ENCODE data around the gene SIVA1.

Gene SIVA1, protein sequence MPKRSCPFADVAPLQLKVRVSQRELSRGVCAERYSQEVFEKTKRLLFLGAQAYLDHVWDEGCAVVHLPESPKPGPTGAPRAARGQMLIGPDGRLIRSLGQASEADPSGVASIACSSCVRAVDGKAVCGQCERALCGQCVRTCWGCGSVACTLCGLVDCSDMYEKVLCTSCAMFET

GRCh38 chr14:104752735-104753527, at the start of gene SIVA1:
Gene SIVA1, plus strand, starts transcription at chr14:104753147. Its CDS starts 55 bp downstream, at chr14:104753202.
- Mint-ChIP-seq H3K4me1 (ENCODE audit: low read depth) (peaks cover 37% of the 10 kb centered on the region), H3K36me3 (ENCODE audit: low read depth) (peaks cover 45% of the 10 kb centered on the region), H3K4me3 (peak within 1 kb of the TSS; percentile 97), H3K27ac (peak within 1 kb of the TSS; percentile 95), H3K27me3 (no peaks in the 10 kb centered on the region), H3K9me3 (no peaks in the 10 kb centered on the region)
- peak; percentile 100 for DNase-seq

DNA sequence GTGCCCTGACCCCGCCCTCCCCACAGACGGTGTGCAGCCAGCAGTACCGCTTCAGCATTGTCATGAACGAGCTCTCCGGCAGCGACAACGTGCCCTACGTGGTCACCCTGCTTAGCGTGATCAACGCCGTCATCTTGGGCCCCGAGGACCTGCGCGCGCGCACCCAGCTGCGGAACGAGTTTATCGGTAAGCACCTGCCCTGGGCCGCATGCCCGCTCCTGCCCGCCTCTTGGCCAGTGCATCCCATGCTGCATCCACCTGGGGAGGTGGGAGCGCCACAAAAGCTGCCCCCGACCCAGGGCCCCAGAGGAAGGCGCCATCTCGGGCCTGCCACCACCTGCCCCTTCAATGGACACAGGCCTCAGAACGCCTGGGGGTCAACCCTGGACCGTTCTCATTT, 49.7 kb upstream of the SIVA1 start:
- Mint-ChIP-seq H3K27ac (no peak overlapping the region), H3K36me3 (ENCODE audit: low read depth) (peaks cover 46% of the 10 kb centered on the region), H3K4me1 (ENCODE audit: low read depth) (peaks cover under 1% of the 10 kb centered on the region), H3K27me3 (no peaks in the 10 kb centered on the region), H3K9me3 (no peaks in the 10 kb centered on the region), H3K4me3 (no peak overlapping the region)
- no peak for DNase-seq

- H3K27ac Mint-ChIP-seq, result no peak overlapping the region
- H3K27me3 Mint-ChIP-seq, result no peaks in the 10 kb centered on the region
- no peak for DNase-seq
- H3K9me3 Mint-ChIP-seq, result no peaks in the 10 kb centered on the region
- H3K4me1 Mint-ChIP-seq (ENCODE audit: low read depth), result peaks cover 2% of the 10 kb centered on the region
- no peak overlapping the region for H3K4me3 Mint-ChIP-seq
- peaks cover 46% of the 10 kb centered on the region for H3K36me3 Mint-ChIP-seq (ENCODE audit: low read depth)
Observed at GRCh38 chr14:104704252-104704651, 48.7 kb upstream of the SIVA1 start.

DNA sequence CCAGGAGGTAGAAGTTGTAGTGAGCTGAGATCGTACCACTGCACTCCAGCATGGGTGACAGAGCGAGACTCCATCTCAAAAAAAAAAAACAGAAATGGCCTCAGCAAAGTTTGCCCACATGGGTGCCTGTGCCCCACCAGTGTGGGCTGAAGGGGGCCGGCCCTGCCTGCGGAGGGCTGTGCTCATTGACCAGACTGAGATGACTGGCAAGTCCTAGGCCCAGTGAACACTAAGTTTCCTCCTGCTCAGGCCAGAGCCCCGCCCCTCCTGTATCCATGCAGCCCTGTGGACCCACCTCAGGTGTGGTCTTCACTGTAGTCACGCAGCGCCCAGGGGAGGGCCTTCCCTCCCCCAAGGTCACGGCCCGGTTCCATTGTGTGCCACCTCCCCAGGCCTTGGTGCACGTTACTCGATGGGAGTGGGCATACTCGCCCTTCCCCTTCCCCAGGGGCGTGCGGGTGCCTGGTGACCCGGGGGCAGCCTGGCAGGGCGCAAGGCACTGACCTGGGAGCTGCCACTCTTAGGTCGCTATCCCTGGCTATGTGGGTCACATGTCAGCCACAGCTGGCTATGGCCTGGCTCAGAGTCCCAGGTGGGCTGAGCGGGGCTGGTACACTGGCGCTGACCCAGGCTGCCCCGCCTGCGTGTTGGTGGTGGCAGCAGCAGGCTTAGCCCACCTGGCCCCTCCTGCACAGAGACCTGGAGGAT, 47.5 kb upstream of the SIVA1 start:
- Mint-ChIP-seq H3K4me3 (no peak overlapping the region), H3K36me3 (ENCODE audit: low read depth) (peaks cover 50% of the 10 kb centered on the region), H3K27ac (no peak overlapping the region), H3K9me3 (no peaks in the 10 kb centered on the region), H3K27me3 (no peaks in the 10 kb centered on the region), H3K4me1 (ENCODE audit: low read depth) (peaks cover 2% of the 10 kb centered on the region)
- no peak for DNase-seq

DNA sequence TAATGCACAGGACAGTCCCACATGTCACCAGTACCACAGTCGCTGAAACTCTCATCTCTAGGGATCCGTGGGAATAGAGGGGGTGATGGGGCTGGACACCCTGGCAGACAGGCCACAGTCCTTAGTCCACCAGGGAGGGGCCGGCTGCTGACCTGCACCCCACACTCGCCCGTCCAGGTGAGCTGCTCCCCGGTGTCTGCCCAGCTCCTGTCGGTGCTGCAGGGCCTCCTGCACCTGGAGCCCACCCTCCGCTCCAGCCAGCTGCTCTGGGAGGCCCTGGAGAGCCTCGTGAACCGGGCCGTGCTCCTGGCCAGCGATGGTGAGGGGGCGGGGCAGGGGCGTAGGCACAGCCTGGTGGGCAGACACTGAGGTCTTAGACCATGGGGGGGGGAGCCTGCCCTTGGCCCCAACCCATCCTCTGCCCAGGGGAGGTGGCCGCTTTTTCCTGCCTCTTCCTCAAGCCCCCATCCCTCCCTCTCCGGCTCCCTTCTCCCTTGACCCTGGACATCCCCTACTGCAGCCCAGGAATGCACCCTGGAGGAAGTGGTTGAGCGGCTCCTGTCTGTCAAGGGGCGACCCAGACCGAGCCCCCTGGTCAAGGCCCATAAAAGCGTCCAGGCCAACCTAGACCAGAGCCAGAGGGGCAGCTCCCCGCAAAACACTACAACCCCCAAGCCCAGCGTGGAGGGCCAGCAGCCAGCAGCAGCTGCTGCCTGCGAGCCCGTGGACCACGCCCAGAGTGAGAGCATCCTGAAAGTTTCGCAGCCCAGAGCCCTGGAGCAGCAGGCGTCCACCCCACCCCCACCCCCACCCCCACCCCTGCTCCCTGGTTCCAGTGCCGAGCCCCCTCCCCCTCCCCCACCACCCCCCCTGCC, 46.0 kb upstream of the SIVA1 start:
- Mint-ChIP-seq H3K27me3 (no peaks in the 10 kb centered on the region), H3K4me3 (no peak overlapping the region), H3K4me1 (ENCODE audit: low read depth) (peaks cover 2% of the 10 kb centered on the region), H3K27ac (no peak overlapping the region), H3K36me3 (ENCODE audit: low read depth) (peaks cover 59% of the 10 kb centered on the region), H3K9me3 (no peaks in the 10 kb centered on the region)
- DNase-seq, result no peak

DNA sequence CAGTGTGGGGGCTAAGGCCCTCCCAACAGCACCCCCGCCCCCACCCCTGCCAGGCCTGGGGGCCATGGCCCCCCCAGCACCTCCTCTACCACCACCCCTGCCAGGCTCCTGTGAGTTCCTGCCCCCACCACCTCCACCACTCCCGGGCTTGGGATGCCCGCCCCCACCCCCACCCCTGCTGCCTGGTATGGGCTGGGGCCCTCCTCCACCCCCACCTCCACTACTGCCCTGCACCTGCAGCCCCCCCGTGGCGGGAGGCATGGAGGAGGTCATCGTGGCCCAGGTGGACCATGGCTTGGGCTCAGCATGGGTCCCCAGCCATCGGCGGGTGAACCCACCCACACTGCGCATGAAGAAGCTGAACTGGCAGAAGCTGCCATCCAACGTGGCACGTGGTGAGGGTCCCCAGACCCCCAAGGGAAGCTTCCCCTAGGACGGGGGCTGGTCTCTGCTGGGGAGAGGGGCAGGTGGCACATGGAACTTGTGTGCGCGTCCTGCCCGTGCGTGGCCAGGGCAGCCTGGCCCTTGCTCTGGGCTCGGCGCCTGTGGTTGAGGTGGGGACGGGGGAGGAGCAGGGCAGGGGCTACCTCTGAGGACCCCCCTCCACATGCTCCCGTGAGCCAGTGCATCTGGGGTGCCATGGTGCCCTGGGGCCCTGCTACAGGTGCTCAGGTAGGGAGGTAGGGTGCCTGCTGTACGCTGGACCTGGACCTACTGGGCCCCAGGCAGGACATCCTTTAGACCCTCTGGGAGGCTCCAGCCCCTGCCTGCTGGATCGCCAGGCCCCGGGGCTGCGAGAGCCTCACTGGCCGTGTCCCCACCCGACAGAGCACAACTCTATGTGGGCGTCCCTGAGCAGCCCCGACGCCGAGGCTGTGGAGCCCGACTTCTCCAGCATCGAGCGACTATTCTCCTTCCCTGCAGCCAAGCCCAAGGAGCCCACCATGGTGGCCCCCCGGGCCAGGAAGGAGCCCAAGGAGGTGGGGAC, 45.0 kb upstream of the SIVA1 start:
- H3K4me3 Mint-ChIP-seq, result no peak overlapping the region
- H3K9me3 Mint-ChIP-seq, result no peaks in the 10 kb centered on the region
- no peak overlapping the region for H3K27ac Mint-ChIP-seq
- H3K4me1 Mint-ChIP-seq (ENCODE audit: low read depth), result peaks cover 2% of the 10 kb centered on the region
- peaks cover 61% of the 10 kb centered on the region for H3K36me3 Mint-ChIP-seq (ENCODE audit: low read depth)
- no peak for DNase-seq
- H3K27me3 Mint-ChIP-seq, result no peaks in the 10 kb centered on the region

GRCh38 chr14:104708606-104709268, 44.2 kb upstream of the SIVA1 start:
- H3K9me3 Mint-ChIP-seq, result no peaks in the 10 kb centered on the region
- H3K4me3 Mint-ChIP-seq, result no peak overlapping the region
- DNase-seq, result peak; percentile 85
- no peak overlapping the region for H3K27ac Mint-ChIP-seq
- H3K4me1 Mint-ChIP-seq (ENCODE audit: low read depth), result peaks cover 2% of the 10 kb centered on the region
- H3K27me3 Mint-ChIP-seq, result no peaks in the 10 kb centered on the region
- peaks cover 59% of the 10 kb centered on the region for H3K36me3 Mint-ChIP-seq (ENCODE audit: low read depth)

GRCh38 chr14:104709387-104710039, 43.4 kb upstream of the SIVA1 start:
- Mint-ChIP-seq H3K27me3 (no peaks in the 10 kb centered on the region), H3K36me3 (ENCODE audit: low read depth) (peaks cover 58% of the 10 kb centered on the region), H3K9me3 (no peaks in the 10 kb centered on the region), H3K27ac (no peak overlapping the region), H3K4me1 (ENCODE audit: low read depth) (peaks cover 2% of the 10 kb centered on the region), H3K4me3 (no peak overlapping the region)
- DNase-seq, result no peak

GRCh38 chr14:104710071-104710735, 42.7 kb upstream of the SIVA1 start:
- Mint-ChIP-seq H3K27ac (no peak overlapping the region), H3K36me3 (ENCODE audit: low read depth) (peaks cover 54% of the 10 kb centered on the region), H3K4me3 (no peak overlapping the region), H3K27me3 (no peaks in the 10 kb centered on the region), H3K4me1 (ENCODE audit: low read depth) (peaks cover 2% of the 10 kb centered on the region), H3K9me3 (no peaks in the 10 kb centered on the region)
- no peak for DNase-seq

DNA sequence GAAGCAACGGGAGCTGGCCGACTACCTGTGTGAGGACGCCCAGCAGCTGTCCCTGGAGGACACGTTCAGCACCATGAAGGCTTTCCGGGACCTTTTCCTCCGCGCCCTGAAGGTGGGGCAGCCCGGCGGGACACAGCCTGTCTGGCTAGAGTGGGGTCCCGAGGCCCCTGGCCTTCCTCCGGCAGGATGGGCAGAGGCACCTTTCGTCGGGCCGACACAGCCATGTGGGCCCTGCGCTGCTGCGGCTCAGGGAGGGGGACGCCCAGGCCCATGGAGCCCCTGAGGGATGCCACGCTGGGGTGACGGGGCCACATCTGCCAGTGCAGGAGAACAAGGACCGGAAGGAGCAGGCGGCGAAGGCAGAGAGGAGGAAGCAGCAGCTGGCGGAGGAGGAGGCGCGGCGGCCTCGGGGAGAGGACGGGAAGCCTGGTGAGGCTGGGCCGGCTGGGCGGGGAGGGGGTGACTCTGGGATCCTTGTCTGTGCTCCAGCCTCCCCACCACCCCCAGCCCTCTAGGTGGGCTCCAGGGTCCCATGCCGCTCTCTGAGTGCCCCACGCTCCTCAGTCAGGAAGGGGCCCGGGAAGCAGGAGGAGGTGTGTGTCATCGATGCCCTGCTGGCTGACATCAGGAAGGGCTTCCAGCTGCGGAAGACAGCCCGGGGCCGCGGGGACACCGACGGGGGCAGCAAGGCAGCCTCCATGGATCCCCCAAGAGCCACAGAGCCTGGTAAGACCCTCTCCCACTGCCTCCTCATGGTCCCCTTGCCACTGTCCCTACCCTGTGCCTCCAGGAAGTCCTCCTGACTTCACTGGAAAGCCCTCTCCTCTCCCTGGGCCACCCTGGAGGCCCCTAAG, 39.8 kb upstream of the SIVA1 start:
- peaks cover 2% of the 10 kb centered on the region for H3K4me1 Mint-ChIP-seq (ENCODE audit: low read depth)
- no peak for DNase-seq
- H3K9me3 Mint-ChIP-seq, result no peaks in the 10 kb centered on the region
- H3K27ac Mint-ChIP-seq, result no peak overlapping the region
- H3K27me3 Mint-ChIP-seq, result no peaks in the 10 kb centered on the region
- H3K4me3 Mint-ChIP-seq, result no peak overlapping the region
- peaks cover 69% of the 10 kb centered on the region for H3K36me3 Mint-ChIP-seq (ENCODE audit: low read depth)

DNA sequence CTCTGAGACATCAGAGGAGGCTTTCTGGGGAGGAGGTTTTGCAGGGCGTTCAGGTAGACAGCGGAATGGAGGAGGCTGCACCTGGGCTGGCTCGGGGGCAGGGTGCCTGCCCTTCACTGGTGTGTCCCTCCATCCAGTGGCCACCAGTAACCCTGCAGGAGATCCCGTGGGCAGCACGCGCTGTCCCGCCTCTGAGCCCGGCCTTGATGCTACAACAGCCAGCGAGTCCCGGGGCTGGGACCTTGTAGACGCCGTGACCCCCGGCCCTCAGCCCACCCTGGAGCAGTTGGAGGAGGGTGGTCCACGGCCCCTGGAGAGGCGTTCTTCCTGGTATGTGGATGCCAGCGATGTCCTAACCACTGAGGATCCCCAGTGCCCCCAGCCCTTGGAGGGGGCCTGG, 38.9 kb upstream of the SIVA1 start:
- H3K4me1 Mint-ChIP-seq (ENCODE audit: low read depth), result no peaks in the 10 kb centered on the region
- H3K27me3 Mint-ChIP-seq, result no peaks in the 10 kb centered on the region
- DNase-seq, result no peak
- H3K4me3 Mint-ChIP-seq, result no peak overlapping the region
- no peak overlapping the region for H3K27ac Mint-ChIP-seq
- H3K9me3 Mint-ChIP-seq, result no peaks in the 10 kb centered on the region
- peaks cover 69% of the 10 kb centered on the region for H3K36me3 Mint-ChIP-seq (ENCODE audit: low read depth)

Measured in activated T-cell treated with anti-CD3 and anti-CD28 coated beads, Interleukin-2, amount 50 U/mL, for 24 hours (primary cell).